HL-60/S4 (cell line): ENCODE data around the gene PTMA.
"Not testable (repeated sequence)": the region's sequence is repeated elsewhere in the genome, so short reads cannot be mapped to it uniquely, and the experiment has no call there.

Experiments used
- in situ Hi-C: fragments of 300-500 bp; cut with MboI; formaldehyde crosslinking; loops from 2 replicates; pipeline ENCODE4 v1.14.3; 2022; ENCODE audit warnings: low sequenced_read_pairs

PTMA gene, protein sequence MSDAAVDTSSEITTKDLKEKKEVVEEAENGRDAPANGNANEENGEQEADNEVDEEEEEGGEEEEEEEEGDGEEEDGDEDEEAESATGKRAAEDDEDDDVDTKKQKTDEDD

DNA sequence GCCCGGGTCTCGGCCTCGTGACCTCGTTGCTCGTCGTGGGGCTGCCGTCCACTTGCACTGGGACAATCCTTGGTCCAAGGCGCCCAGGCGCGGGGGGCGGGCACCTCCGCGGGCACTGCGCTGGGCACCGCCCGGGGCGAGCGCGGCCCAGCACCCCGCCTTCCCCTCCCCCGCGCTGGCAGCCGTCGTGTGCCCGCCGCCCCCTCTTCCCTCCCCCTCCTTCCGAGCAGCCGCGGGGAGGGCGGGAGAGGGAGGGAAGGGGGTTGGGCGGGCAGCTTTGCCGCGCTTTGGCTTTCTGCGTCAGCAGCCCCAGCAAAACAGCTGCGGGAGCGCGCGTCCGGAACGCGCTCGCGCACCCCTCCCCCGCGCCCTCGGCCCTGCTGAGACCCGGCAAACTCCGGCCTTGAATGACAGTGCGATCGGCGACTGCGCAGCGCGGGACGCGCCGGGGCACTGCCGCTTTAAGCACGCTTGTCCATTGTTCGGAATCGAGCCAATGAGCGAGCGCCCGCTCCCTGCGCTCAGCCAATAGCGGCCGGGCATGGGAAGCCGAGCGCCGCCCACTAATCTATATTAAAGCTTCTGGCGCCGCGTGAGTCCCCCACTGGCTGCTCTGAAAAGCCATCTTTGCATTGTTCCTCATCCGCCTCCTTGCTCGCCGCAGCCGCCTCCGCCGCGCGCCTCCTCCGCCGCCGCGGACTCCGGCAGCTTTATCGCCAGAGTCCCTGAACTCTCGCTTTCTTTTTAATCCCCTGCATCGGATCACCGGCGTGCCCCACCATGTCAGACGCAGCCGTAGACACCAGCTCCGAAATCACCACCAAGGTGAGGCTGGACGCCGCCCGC lies at the start of gene PTMA:
Gene PTMA (plus strand): TSS at position 599 of the 846 bp plus-strand sequence. CDS start 182 bp downstream, at position 781.
- in situ Hi-C loops = loop anchor here (5.0 kb wide), 1 partner anchor 96 kb away; no protein-coding TSS in a partner anchor

DNA sequence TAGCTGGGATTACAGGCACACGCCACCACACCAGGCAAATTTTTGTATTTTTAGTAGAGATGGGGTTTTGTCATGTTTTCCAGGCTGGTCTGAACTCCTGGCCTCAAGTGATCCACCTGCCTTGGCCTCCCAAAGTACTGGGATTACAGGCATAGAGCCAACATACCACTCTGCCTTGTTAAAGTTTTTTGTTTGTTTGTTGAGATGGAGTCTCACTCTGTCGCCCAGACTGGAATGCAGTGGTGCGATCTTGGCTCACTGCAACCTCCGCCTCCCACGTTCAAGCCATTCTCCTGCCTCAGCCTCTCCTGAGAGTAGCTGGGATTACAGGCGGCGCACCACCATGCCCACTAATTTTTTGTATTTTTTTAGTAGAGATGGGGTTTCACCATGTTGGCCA lies 48.3 kb upstream of the PTMA start:
- in situ Hi-C loops = not testable (repeated sequence)

DNA sequence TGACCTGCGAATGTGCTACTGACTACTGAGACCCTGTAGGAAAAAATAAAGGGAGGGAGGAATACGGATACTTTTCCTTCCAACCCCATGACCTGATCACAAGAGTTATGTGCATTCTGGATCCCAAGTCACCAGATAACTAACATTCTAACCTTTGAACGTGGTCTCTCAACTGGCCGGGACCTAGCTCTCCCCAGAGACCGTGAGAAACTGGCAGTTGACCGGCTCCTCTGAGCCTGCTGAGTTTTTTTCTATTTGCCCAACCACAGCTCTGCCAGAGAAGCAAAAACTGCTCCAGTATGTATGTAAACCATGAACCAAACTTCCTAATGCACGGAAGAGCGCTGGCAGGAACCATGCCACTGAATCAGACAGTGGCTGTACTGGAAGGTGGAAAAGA lies 47.5 kb upstream of the PTMA start:
- in situ Hi-C loops = no loop called here

DNA sequence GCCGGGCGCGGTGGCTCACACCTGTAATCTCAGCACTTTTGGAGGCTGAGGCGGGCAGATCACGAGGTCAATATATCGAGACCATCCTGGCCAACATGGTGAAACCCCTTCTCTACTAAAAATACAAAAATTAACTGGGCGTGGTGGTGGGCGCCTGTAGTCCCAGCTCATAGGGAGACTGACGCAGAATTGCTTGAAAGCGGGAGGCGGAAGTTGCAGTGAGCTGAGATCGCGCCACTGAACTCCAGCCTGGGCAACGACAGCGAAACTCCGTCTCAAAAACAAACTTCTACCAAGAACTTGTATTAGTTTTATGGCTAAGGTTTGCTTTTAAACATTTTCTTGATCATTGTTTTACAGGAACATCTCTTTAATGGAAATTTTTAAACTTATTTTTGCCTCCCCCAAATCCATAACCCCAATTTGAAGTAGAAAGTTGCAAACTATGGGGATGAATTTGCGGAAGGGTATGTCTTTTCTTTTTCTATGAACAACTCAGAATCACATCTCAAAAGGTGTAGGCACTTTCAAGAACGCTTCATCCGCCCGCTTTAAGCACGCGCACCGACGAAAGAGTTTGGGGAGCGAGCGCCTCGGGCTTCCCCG lies 46.8 kb upstream of the PTMA start:
- in situ Hi-C loops = no loop called here

DNA sequence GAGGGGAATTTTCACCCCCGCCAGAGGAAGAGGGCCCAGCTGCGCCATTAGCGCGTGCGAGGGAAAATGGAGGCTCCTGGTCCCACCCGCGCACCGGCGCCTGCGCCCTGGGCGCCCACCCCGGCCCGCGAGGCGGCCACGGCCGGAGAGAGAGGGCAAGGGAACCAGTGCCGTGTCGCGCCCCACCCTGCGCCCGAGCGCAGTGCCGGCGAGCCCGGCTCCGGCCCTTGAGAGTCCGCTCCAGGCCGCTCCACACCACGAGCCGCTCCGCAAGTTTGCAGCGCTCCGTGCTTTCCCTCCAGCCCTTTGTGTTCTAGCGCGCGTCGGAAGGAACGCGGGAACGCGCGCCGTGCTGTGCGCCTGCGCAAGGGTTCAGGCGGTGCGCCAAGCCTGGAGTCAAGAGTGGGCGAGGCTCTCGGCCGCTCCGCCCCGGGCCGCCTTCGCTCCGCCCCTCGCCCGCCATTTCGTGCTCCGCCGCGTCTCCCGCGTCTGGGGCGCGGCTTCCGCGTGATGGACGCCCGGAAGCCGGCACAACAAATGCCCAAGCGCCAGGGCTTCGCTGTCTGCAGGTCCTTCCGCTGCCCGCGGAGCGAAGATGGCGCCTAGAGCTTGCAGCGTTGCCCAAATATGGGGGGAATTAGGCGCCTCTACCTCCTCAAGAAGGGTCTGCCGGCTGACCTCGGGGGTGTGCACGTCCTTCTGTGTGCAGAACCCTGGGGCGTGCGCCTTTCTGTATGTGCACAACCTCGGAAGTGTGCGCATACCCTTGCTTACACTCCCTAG lies 46.1 kb upstream of the PTMA start:
- in situ Hi-C loops = no loop called here

DNA sequence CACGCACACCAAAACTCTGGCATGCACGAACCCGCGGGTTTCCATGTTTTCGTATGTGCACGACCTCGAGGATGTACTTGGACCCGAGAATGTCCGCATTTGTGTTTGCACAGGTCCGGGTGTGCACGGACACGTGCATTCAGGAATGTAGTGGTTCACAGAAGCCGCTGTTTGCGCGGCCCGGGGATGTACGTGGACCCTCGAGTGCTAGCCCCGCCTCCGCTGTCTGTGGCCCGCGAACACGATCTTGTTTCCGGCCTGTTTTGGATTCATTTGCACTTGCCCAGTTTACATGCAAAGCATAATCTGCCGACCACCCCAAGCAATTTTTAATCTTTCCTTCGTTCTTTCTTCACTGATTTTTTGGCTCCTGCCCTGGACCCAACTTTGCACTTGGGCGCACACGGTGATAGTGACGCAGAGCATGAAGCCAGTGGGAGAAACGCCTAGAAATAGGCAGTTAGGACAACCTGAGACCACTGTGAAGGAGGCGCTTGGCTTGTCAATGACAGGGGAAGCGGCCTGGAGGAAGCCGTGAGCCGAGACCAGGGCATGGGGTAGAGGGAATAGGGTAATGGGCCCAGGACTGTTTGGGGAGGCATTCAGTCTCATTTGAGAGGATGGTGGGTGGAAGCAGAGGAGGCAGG lies 45.4 kb upstream of the PTMA start:
- in situ Hi-C loops = no loop called here

DNA sequence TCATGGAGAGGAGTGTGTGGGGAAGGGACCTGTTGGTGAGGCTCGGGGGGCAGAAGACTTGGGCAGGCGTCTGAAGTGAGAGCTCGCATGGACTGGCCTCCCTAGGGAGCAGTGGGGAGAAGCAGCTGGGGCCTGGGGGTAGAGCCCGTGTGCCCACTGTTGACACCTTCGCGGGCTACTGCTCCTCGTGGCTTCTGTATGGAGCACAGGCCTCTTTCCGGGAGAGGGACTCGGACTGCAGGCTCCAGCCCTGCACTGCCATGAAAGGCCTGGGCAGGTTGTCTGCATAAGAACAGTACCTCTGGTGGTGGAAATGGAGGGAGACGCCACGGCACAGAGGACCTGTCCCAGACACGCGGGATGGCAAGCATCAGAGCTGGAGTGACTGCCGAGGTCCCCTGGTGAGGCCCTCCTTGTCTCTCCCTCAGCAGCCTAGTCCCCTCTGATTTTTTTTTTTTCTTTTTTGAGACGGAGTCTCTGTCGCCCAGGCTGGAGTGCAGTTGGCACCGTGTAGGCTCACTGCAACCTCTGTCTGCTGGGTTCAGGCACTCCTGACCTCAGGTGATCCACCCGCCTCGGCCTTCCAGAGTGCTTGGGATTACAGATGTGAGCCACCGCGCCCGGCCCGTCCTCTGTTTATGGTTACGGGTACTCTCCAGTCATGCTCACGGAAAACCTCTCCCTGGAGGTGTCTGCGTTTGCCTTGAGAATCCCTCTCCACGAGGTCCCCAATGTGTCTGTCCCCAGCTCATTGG lies 44.7 kb upstream of the PTMA start:
- in situ Hi-C loops = no loop called here

DNA sequence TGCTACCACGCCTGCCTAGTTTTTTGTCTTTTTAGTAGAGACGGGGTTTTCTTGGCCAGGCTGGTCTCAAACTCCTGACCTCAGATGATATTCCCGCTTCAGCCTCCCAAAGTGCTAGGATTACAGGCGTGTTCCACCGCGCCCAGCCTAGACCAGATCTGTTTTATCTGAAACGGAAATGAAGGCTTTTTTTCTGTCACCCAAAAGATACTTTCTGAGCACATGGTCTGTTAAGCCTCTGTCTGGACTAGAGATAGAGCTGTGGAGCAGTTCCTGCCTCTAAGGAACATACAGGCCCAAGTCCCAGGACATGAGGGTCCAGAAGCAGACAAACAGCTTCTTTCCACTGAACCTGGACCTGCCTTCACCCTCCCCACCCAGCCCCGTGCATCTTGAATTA lies 43.6 kb upstream of the PTMA start:
- in situ Hi-C loops = no loop called here

DNA sequence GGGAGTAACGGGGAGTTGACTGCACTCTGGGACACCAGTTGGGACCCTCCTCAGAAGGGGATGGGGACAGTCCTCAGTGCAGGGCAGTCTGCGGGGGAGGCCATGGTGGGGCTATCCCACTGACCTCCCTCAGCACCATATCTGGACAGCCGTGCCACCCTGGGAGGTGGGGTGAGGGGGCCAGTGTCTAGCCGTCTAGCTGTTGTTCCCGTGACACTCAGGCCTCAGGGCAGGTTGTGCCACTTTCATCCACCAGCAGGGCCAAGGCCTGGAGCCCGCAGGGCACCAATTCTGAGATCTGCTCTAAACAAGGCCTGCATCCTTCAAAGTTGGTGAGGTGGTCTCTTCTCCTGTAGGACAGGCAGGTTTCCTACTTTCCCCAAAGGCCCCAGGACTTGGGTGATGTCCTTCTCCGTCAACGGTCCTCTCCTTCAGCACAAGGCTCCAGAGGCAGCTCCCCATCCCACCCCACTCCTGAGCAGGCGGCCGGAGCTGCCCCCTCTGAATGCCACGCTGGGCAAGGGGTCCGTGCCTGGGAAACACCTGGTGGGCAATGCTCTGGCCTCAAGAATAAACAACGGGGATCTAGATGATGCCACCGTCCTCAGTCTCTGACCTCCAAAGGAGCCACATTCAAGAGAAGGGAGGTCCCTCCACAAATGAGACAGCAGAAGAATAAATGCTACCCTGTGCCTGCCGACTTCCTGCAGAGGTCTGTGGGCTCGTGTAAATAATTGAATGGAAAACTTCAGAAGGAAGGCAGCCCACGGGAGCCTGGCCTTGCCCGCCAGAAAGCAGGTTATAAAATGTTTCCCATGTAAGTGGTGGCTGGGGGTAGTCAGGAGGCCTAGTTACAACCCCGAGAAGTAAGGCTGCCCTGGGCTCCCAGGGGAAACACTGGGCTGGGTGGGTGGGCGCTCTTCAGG lies 42.8 kb upstream of the PTMA start:
- in situ Hi-C loops = no loop called here

DNA sequence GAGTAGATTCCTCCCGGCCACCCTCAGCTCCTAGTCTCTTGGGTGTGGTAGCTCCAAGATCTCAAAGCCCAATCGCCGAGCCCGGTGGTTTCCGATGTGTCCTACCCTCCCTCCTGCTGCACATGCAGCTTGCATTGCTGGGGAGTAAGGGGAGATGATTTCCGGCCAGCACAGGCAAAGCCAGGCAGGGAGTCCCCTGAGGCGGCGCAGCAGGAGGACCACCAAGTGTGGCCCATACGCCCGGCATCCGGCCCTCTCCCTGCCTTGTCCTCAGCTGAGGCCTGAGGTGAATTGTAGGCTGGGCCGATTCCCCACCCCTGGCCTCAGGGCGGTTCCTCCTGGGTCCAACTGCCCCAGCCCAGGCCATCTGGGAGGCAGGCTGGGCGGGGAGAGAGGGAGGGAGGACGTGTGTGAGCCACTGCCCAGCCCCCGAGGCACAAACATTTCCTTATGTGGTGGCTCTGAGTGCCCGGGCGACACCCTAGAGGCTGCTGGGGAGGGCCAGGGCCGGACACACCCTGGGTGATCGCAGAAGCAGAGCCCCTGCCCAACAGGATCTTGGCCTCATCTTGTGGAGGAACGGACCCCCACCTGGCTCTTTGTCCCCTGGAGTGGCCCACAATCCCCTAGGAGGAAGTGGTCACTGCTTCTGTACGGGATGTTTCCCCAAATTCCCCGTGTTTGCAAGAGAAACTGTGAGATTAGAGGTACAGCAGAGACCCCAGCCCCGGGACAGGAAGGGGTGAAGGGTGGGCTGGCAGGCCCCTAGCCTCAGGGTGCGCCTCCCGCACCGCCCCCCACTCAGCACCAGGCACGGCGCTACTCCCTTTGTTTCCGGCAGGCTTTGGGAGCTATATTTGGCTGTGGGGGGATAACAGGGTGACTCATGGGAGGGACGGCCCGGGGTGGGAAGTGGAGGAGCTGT lies 41.9 kb upstream of the PTMA start:
- in situ Hi-C loops = no loop called here

DNA sequence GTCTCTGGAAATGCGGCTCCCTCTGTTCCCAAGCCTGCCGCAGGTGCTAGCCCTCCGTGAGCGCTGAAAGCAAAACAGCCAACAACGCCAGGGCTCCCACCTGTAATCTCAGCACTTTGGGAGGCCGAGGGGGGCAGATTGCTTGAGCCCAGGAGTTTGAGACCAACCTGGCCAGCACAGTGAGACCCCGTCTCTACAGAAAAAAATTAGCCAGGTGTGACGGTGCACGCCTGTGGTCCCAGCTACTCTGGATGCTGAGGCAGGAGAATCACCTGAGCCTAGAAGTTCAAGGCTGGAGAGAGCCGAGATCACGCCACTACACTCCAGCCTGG lies 41.3 kb upstream of the PTMA start:
- in situ Hi-C loops = no loop called here

DNA sequence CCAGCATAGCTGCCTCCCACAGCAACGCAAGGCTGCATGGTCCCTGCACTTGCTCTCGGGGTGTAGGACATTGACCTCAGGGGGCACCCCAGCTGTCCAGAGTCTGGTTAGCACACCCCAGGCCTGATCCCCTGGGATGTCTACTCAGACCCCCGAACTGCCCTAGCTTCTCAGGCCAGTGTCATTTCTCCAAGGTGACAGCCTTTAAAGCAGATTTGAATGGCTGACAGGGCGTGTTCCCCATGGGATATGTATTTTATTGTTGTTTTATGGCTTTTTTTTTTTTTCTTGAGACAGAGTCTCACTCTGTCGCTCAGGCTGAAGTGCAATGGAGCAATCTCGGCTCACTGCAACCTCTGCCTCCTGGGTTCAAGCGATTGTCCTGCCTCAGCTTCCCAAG lies 40.8 kb upstream of the PTMA start:
- in situ Hi-C loops = no loop called here

DNA sequence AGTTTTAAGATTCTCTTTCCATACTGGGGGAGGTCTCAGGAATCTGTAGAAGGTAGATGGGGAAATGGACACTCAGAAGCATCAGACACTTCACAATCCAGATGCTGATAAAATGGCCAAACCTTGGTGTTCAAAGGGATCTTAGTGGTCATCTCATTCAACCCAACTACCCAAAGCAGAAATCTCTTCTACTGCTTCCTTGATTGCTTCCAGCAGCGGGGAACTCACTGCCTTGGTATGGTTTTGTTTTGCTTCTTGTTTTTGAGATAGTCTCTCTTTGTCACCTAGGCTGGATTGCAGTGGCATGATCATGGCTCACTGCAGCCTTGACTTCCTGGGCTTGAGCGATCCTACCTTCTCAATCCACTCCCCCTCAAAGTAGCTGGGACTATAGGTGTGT lies 39.3 kb upstream of the PTMA start:
- in situ Hi-C loops = no loop called here

DNA sequence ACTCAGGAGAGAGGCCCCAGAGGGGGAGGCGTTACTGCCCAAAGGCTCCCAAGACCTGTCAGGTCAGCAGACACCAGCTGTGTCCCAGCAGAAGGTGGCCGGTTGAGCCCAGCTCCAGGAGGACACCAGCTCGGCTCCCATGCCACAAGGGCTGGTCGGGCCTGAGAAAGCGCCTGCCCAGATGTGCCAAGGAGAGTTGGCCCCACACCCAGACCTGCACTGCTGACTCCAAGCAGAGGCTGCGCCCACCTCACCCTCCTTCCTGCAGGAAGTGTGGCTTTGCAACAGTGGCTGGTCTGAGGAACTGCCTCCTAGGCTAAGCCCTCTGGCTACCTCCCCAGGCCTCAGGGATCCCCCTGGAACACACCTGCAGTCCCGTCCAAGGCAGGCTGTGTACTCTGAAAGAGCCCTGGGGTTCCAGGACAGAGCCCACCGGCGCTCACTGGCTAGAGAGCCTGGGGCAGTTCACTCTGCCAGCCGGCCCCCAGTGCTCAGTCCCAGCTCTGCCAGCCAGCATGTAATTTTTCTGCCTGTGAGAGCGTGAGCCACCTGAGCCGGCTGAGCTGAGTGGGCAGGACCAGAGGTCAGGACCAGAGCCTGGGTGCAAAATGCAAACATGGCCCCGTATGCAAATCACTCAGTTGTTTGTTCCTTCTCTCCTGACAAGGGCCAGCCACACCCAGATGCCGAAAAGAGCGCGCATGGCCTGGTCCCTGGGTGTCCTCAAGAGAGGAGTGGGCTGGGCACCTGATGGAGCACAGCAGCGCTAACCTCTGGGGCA lies 36.9 kb upstream of the PTMA start:
- in situ Hi-C loops = loop anchor here (5.0 kb wide), 1 partner anchor 59 kb away; no protein-coding TSS in a partner anchor

DNA sequence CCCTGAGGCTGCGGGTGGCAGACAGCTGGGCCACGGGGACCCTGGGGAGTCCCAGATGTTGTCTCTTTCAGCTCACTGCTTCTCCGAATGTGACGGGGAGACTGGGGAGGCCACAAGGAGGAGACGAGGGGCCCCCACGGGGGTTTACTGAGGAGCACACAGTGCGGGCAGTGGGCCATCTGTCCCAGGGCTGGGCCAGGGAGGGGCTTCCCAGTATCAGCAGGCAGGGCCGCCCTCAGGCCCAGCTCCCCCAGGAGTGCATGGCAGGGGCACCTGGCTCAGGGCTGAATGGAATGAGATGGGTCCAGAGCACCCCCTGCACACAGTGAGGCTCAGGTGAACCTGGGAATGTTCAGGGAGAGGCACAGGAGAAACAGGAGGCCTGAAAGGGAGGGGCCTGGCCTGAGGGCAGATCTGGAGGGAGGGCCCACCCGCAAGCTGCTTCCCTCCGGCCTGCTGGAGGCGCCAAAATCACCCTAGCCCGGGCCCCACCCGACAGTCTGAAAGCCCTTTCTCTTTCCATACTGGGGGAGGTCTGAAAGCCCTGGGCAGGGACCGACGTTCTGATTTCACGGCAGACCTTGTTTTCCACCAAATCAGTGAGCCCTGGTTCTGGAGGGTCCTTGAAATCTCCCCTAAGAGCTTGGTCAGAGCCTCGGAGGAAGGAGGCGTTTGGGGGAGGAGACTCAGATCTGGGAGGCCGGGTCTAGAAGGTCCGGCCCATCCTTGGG lies 35.5 kb upstream of the PTMA start:
- in situ Hi-C loops = loop anchor here (5.0 kb wide), 1 partner anchor 60 kb away; no protein-coding TSS in a partner anchor

DNA sequence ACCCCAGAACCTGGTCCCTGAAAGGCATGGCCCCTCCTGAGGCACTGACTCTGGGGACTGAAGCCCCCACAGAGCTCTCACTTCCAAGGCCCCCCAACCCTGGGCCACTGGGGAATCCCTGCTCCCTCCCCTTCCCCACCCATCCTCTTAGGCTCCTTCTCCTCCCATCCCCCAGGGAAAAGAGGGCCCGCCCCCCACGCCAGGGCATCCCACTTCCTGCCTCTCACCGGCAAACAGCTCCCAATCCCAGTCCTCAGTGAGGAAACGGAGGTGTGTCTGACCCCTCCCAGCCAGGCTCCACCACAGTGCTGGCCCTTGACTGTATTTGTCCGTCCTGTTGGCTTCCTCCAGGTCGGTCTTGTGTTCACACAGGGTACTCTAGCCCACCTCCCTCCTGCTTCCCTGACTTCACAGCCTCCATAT lies 35.0 kb upstream of the PTMA start:
- in situ Hi-C loops = loop anchor here (5.0 kb wide), 1 partner anchor 61 kb away; no protein-coding TSS in a partner anchor
